Measurements from ENCODE around the gene YTHDC1. TPM values are rescaled to one million over a fixed set of nuclear protein-coding genes. Genes with fewer than 3 reads are reported as not detected.
"Not testable (repeated sequence)": the region's sequence is repeated elsewhere in the genome, so short reads cannot be mapped to it uniquely, and the experiment has no call there.

The YTHDC1 gene
- total RNA-seq, 8 experiments from 2014 or later: 62.3 to 92.7 (median 77.1) TPM

GRCh38 chr4:68316193-68316969, 33.5 kb downstream of the YTHDC1 start:
- 78 to 100% (median 90%) methylated on average over 2 to 5 of the region's 5 CpGs; no CpG with 5 or more reads in 2 of the 10 experiments for WGBS, 10 experiments
- Histone ChIP-seq H3K4me3 (no peak overlapping the region), H3K27ac (no peak overlapping the region), H3K4me1 (replicated peaks in 1 of 2) (no peaks in the 10 kb centered on the region)
- in situ Hi-C loops (cut with MboI; ENCODE audit: low pct_unique_long_range_greater_than_20kb in 2 of 9, low sequenced_read_pairs in 9 of 9, unreplicated experiment in 9 of 9): no loop called here
- no peak for ATAC-seq (replicated peaks in 6 of 8)

DNA sequence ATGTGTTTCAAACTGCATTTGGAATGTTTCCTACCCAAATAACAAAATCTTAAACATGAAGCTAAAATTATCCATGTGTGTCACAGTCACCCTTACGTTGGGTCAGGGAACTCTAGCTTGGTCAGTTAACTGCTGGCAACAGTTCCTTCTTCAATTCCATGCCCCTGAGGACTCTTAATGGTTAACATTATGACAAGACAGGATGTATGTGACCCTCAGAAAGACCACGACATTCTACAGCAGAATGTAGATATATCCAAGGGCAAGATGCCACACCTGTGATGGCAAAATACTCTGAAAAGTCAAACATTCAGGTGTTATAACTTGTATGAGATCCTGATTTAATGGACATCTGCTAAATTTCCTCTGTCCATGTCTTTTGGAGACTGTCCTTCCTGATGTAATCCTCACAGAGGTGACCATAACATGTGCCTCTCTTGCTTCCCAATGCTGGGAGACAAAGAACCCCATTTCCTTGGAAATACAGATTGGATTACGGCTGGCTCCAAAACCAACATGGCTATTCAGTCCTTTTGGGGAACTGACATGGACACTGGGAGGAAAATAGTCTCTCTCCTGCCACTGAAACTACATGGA, 39.1 kb downstream of the YTHDC1 start:
- in situ Hi-C loops (cut with MboI; ENCODE audit: low pct_unique_long_range_greater_than_20kb in 2 of 9, low sequenced_read_pairs in 9 of 9, unreplicated experiment in 9 of 9): no loop called here
- no peak for ATAC-seq (replicated peaks in 6 of 8)
- H3K4me3 ChIP-seq: no peak overlapping the region
- WGBS, 10 experiments: 71 to 100% (median 96%) methylated on average over 1 to 3 of the region's 3 CpGs; no CpG with 5 or more reads in 1 of the 10 experiments
- no peak overlapping the region for H3K27ac ChIP-seq
- no peaks in the 10 kb centered on the region for H3K4me1 ChIP-seq (replicated peaks in 1 of 2)

DNA sequence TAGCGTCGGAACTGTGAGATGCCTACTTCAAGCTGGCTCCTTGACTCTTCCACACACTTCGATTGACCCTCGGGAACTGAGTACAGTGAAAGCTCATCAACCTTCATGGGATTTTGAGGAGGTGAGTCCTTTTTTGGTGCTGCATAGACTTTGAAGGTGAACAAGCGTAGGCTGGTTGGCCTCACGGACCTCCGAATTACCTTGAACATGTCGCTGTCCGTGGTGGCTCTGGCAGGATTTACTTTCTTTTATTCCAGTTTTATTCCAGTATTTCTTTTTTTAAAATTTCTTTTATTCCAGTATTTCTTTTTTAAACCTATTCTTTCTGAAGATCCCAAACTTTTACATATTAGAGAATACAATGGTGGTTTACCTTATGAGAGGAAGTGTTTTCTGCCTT, 45.2 kb downstream of the YTHDC1 start:
- no peak for ATAC-seq (replicated peaks in 6 of 8)
- Histone ChIP-seq H3K4me3 (no peak overlapping the region), H3K27ac (no peak overlapping the region), H3K4me1 (replicated peaks in 1 of 2) (no peaks in the 10 kb centered on the region)
- in situ Hi-C loops (cut with MboI; ENCODE audit: low pct_unique_long_range_greater_than_20kb in 2 of 9, low sequenced_read_pairs in 9 of 9, unreplicated experiment in 9 of 9): no loop called here
- 45 to 99% (median 88%) methylated on average over 3 to 9 of the region's 9 CpGs for WGBS, 10 experiments

DNA sequence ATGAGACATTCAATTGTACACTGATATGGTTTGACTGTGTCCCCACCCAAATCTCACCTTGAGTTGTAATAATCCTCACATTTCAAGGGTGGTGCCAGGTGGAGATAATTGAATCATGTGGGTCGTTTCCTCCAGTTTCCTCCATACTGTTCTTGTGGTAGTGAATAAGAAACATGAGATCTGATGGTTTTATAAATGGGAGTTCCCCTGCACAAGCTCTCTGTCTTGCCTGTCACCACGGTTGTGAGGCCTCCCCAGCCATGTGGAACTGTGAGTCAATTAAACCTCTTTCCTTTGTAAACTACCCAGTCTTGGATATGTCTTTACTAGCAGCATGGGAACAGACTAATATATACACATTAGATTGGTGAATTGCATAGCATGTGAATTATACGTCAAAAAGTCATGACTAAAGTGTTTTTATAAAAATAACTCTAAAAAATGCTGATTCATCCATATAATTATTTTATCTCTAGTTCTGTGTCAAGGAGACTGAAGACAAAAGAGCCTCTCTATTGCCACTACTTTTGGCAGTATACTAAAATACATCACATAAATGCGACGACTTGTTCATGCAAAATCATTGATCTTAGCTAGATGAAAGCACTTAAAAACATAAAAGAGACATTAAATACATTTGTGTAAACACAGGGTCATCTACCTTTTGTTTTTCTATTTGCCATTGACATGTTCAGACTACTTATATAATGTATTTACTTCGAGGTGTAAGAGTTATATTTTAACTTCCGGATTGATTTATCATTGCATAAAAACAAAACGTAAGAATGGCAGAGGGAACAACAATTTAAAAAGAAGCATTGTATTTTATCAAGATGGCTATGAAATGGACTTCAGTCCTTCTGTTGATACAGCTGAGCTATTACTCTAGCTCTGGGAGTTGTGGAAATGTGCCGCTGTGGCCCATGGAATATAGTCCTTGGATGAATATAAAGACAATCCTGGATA, 50.1 kb downstream of the YTHDC1 start:
- peak in 1 of 8 experiments; percentile 48 for ATAC-seq (replicated peaks in 6 of 8)
- WGBS, 10 experiments: 45 to 89% (median 75%) methylated on average over 6 to 9 of the region's 9 CpGs
- H3K4me3 ChIP-seq: no peak overlapping the region
- no peaks in the 10 kb centered on the region for H3K4me1 ChIP-seq (replicated peaks in 1 of 2)
- H3K27ac ChIP-seq: no peak overlapping the region
- in situ Hi-C loops (cut with MboI; ENCODE audit: low pct_unique_long_range_greater_than_20kb in 2 of 9, low sequenced_read_pairs in 9 of 9, unreplicated experiment in 9 of 9): no loop called here

- no peak overlapping the region for H3K4me3 ChIP-seq
- in situ Hi-C loops (cut with MboI; ENCODE audit: low pct_unique_long_range_greater_than_20kb in 2 of 9, low sequenced_read_pairs in 9 of 9, unreplicated experiment in 9 of 9): no loop called here
- H3K27ac ChIP-seq: no peak overlapping the region
- no peaks in the 10 kb centered on the region for H3K4me1 ChIP-seq (replicated peaks in 1 of 2)
- no peak for ATAC-seq (replicated peaks in 6 of 8)
- WGBS, 10 experiments: 37 to 96% (median 70%) methylated on average over 1 to 4 of the region's 4 CpGs; no CpG with 5 or more reads in 1 of the 10 experiments
Measured at GRCh38 chr4:68297137-68297536, 52.8 kb downstream of the YTHDC1 start.

DNA sequence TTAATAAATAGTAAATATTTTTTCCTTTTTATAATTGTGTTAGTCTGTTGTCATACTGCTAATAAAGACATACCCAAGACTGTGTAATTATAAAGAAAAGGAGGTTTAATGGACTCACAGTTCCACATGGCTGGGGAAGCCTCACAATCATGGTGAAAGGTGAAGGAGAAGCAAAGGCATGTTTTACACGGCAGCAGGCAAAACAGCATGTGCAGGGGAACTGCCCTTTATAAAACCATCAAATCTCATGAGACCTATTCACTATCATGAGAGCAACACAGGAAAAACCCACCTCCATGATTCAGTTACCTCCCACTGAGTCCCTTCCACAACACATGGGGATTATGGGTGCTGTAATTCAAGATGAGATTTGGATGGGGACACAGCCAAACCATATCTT, 58.6 kb downstream of the YTHDC1 start:
- ATAC-seq (replicated peaks in 6 of 8): no peak
- Histone ChIP-seq H3K4me3 (no peak overlapping the region), H3K27ac (no peak overlapping the region), H3K4me1 (replicated peaks in 1 of 2) (no peaks in the 10 kb centered on the region)
- in situ Hi-C loops (cut with MboI; ENCODE audit: low pct_unique_long_range_greater_than_20kb in 2 of 9, low sequenced_read_pairs in 9 of 9, unreplicated experiment in 9 of 9): no loop called here
- WGBS, 10 experiments: 11 to 100% (median 83%) methylated on average over 1 of the region's 1 CpG; no CpG with 5 or more reads in 5 of the 10 experiments

DNA sequence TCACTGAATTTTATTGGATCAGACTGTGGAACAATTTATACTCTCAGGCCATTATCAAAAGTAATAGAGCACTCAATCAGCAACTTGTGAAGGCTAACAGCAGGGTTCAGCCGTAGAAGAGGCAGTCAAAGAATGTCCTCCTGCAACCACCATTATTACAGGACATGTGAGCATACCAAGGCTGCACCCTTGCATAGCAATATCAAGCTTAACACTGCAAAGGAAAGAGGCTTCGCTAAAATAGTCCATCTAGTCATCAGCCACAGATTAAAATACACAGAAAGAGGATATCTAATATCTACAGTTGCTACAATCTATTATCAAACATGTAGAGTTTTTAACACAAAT, 61.5 kb downstream of the YTHDC1 start:
- WGBS, 10 experiments: 10 to 83% (median 44%) methylated on average over 1 to 2 of the region's 2 CpGs; no CpG with 5 or more reads in 3 of the 10 experiments
- peak in 3 of 8 experiments; percentile 29 to 60 (median 39) for ATAC-seq (replicated peaks in 6 of 8)
- in situ Hi-C loops (cut with MboI; ENCODE audit: low pct_unique_long_range_greater_than_20kb in 2 of 9, low sequenced_read_pairs in 9 of 9, unreplicated experiment in 9 of 9): no loop called here
- Histone ChIP-seq H3K27ac (no peak overlapping the region), H3K4me3 (no peak overlapping the region), H3K4me1 (replicated peaks in 1 of 2) (no peaks in the 10 kb centered on the region)

DNA sequence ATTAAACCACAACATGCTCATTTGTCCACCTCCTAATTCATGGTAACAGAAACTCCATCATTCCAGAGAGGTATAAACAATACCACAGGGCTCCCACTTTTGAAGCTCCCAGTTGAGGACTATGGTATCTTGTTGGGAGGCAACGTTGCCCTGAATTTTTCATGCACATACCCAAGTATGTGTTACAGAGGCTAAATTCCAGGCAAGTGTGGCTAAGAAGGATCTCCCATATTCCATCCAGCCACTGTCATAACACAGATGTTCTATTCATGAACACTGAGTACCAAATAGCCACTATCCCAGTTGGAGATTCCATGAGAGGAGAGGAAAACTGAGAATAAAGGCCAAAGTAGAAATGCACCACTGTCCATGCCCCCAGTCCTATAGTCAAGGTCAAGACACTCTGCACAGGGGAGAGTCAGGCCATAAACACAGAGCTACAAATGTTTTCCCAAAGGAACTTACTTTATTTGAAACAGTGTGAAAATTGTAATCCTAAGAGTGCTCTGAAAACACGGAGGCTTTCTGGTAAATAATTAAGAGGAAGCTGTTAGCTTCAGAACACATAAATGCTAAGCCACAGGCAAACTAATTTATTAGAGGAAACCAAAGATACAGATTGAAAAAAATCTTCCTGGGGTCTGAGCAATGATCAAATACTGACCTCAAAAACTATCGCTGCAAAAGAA, 62.0 kb downstream of the YTHDC1 start:
- Histone ChIP-seq H3K4me1 (replicated peaks in 1 of 2) (no peaks in the 10 kb centered on the region), H3K4me3 (no peak overlapping the region), H3K27ac (no peak overlapping the region)
- 21 to 75% (median 54%) methylated on average over 1 to 3 of the region's 3 CpGs; no CpG with 5 or more reads in 2 of the 10 experiments for WGBS, 10 experiments
- in situ Hi-C loops (cut with MboI; ENCODE audit: low pct_unique_long_range_greater_than_20kb in 2 of 9, low sequenced_read_pairs in 9 of 9, unreplicated experiment in 9 of 9): no loop called here
- ATAC-seq (replicated peaks in 6 of 8): peak in 3 of 8 experiments; percentile 13 to 73 (median 71)

- in situ Hi-C loops (cut with MboI; ENCODE audit: low pct_unique_long_range_greater_than_20kb in 2 of 9, low sequenced_read_pairs in 9 of 9, unreplicated experiment in 9 of 9): no loop called here
- H3K27ac ChIP-seq: no peak overlapping the region
- no peak for ATAC-seq (replicated peaks in 6 of 8)
- no peaks in the 10 kb centered on the region for H3K4me1 ChIP-seq (replicated peaks in 1 of 2)
- 39 to 100% (median 89%) methylated on average over 3 of the region's 3 CpGs for WGBS, 10 experiments
- H3K4me3 ChIP-seq: no peak overlapping the region
Measured at GRCh38 chr4:68283714-68284113, 66.2 kb downstream of the YTHDC1 start.

DNA sequence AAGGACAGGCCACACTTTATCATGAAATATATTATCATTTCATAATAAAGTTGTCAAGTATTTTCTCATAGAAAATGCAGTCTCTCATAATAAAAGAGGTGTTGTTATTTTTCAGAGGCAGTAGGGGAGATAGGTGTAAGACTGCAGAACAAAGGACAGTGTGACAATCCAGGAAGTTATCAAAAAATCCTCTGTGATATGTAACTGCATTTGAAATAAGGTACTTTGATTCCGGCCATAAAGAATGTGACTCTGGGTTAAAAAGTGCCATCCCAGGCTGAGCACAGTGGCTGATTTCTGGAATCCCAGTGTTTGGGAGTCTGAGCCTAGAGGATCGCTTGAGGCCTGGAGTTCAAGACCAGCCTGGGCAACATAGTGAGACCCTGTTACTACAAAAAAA, 66.8 kb downstream of the YTHDC1 start:
- in situ Hi-C loops (cut with MboI; ENCODE audit: low pct_unique_long_range_greater_than_20kb in 2 of 9, low sequenced_read_pairs in 9 of 9, unreplicated experiment in 9 of 9): no loop called here
- Histone ChIP-seq H3K27ac (no peak overlapping the region), H3K4me1 (replicated peaks in 1 of 2) (no peaks in the 10 kb centered on the region), H3K4me3 (no peak overlapping the region)
- ATAC-seq (replicated peaks in 6 of 8): no peak
- WGBS, 10 experiments: 50 to 100% (median 100%) methylated on average over 1 to 2 of the region's 2 CpGs; no CpG with 5 or more reads in 3 of the 10 experiments

DNA sequence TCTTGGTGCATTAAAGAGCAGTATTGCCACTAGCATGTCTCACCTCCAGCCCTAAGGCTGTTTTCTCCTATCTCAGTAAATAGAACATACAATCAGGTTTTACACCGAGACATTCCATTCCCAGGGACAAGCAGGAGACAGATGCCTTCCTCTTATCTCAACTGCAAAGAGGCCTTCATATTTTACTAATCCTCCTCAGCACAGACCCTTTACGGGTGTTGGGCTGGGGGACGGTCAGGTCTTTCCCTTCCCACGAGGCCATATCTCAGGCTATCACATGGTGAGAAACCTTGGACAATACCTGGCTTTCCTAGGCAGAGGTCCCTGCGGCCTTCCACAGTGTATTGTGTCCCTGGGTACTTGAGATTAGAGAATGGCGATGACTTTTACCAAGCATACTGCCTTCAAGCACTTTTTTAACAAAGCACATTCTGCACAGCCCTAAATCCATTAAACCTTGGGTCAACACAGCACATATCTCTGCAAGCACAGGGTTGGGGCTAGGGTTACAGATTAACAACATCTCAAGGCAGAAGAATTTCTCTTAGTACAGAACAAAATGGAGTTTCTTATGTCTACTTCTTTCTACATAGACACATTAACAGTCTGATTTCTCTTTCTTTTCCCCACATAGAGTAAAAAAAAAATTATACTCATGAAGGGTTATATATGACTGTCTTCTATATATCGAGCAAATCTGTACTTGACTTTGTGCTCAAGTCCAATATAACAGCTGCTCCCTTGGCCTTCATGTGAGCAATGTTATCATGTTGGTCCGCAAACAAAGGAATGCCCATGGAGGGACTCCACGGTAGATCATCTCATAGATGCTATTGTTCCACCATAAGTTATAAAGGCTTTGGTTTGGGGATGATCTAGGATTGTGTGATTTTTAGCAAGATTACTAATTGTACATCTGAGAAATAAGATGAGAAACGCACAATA, 67.8 kb downstream of the YTHDC1 start:
- ATAC-seq (replicated peaks in 6 of 8); H3K4me3 ChIP-seq; H3K27ac ChIP-seq; H3K4me1 ChIP-seq (replicated peaks in 1 of 2); in situ Hi-C loops (cut with MboI; ENCODE audit: low pct_unique_long_range_greater_than_20kb in 2 of 9, low sequenced_read_pairs in 9 of 9, unreplicated experiment in 9 of 9): not testable (repeated sequence)
- WGBS, 10 experiments: 56 to 100% (median 84%) methylated on average over 1 to 8 of the region's 10 CpGs

GRCh38 chr4:68278029-68278428, 71.9 kb downstream of the YTHDC1 start:
- peak in 3 of 8 experiments; percentile 57 to 71 (median 68) for ATAC-seq (replicated peaks in 6 of 8)
- in situ Hi-C loops (cut with MboI; ENCODE audit: low pct_unique_long_range_greater_than_20kb in 2 of 9, low sequenced_read_pairs in 9 of 9, unreplicated experiment in 9 of 9): loop anchor here in 1 of 9 experiments (10.0 kb wide), 1 partner anchor 97 kb away; no protein-coding TSS in a partner anchor
- H3K27ac ChIP-seq: no peak overlapping the region
- WGBS, 10 experiments: 0 to 94% (median 50%) methylated on average over 1 to 2 of the region's 2 CpGs; no CpG with 5 or more reads in 1 of the 10 experiments
- H3K4me1 ChIP-seq (replicated peaks in 1 of 2): peaks cover 2 to 4% of the 10 kb centered on the region in 2 donors
- no peak overlapping the region for H3K4me3 ChIP-seq
